ENCODE results near the gene GATA6. TPM values are rescaled to one million over a fixed set of nuclear protein-coding genes. Genes with fewer than 3 reads are reported as not detected.

Gene GATA6
- total and polyA plus RNA-seq, 2 of the 13 experiments (the other 11 are each of a cell fraction or from before 2014, with no cell fraction given) = 0.84 to 3.2 TPM

- TF ChIP-seq THAP9 (CRISPR knock-in tag; IDR thresholded peaks at IDR 0.05; ENCODE audit: borderline replicate concordance) = no peak
These were observed 16.5 kb downstream of the GATA6 start (continued) for GRCh38 chr18:22185771-22186386.

GRCh38 chr18:22186484-22186971 is 17.1 kb downstream of the GATA6 start:
- Histone ChIP-seq H4K20me1 (ENCODE audit: insufficient read depth, low read length) (no peaks in the 10 kb centered on the region), H3K27ac (ENCODE audit: extremely low read length, insufficient read depth, low read length) (no peak overlapping the region), H3K36me3 (replicated peaks in 1 of 2; ENCODE audit: control insufficient read depth in 1 of 2, insufficient read depth in 2 of 2, low read length in 2 of 2) (peaks cover 4 to 15% of the 10 kb centered on the region in 2 experiments; a peak in 2 of 5 replicates), H3K27me3 (ENCODE audit: control insufficient read depth in 1 of 2, insufficient read depth in 2 of 2, low read length in 2 of 2) (no peaks in the 10 kb centered on the region), H3K9me3 (ENCODE audit: low read length) (no peaks in the 10 kb centered on the region), H3K79me2 (ENCODE audit: insufficient read depth, low read length) (no peaks in the 10 kb centered on the region), H3K4me3 (replicated peaks in 1 of 3; ENCODE audit: insufficient read depth in 1 of 3, low read depth in 2 of 3, low read length in 3 of 3) (no peak overlapping the region), H3K4me1 (ENCODE audit: insufficient read depth, low read length) (no peaks in the 10 kb centered on the region), H2AFZ (ENCODE audit: low read length) (no peak overlapping the region), H3K9ac (ENCODE audit: insufficient read depth, low read depth, low read length) (no peak overlapping the region), H3K4me2 (ENCODE audit: low read depth, low read length) (no peak overlapping the region)
- no peak for TF ChIP-seq MAFK (conservative IDR thresholded peaks at IDR 0.05 in 1 of 2, IDR thresholded peaks at IDR 0.05 in 1 of 2; ENCODE audit: low read length in 2 of 2)
- no peak for TF ChIP-seq ZNF335 (CRISPR knock-in tag; IDR thresholded peaks at IDR 0.05)
- TF ChIP-seq ZNF382 (CRISPR knock-in tag; IDR thresholded peaks at IDR 0.05; ENCODE audit: borderline replicate concordance) = no peak
- no peak for TF ChIP-seq ZNF850 (CRISPR knock-in tag; conservative IDR thresholded peaks at IDR 0.05)
- TF ChIP-seq ZNF766 (CRISPR knock-in tag; IDR thresholded peaks at IDR 0.05; ENCODE audit: borderline replicate concordance) = no peak
- no peak for TF ChIP-seq ZNF44 (CRISPR knock-in tag; IDR thresholded peaks at IDR 0.05)
- TF ChIP-seq HMGXB4 (CRISPR knock-in tag; IDR thresholded peaks at IDR 0.05; ENCODE audit: borderline replicate concordance in 1 of 2, low read depth in 1 of 2) = no peak
- no peak for TF ChIP-seq TEAD3 (CRISPR knock-in tag; optimal IDR thresholded peaks at IDR 0.05; ENCODE audit: borderline replicate concordance)
- no peak for TF ChIP-seq ZBTB37 (CRISPR knock-in tag; IDR thresholded peaks at IDR 0.05)
- TF ChIP-seq FOXJ3 (CRISPR knock-in tag; IDR thresholded peaks at IDR 0.05; ENCODE audit: borderline replicate concordance) = no peak
- no peak for TF ChIP-seq NFKB2 (CRISPR knock-in tag; IDR thresholded peaks at IDR 0.05; ENCODE audit: borderline replicate concordance)
- TF ChIP-seq NPAS2 (CRISPR knock-in tag; IDR thresholded peaks at IDR 0.05; ENCODE audit: borderline replicate concordance) = no peak
- TF ChIP-seq ZNF501 (CRISPR knock-in tag; IDR thresholded peaks at IDR 0.05) = no peak
- no peak for TF ChIP-seq PLSCR1 (CRISPR knock-in tag; IDR thresholded peaks at IDR 0.05; ENCODE audit: borderline replicate concordance)
- intact Hi-C loops (cut with micrococcal nuclease; ENCODE audit: unreplicated experiment) = no loop called here
- DNase-seq (ENCODE audit: low spot score) = no peak
- ATAC-seq = no peak
- no TSS peak for BruUV-seq (replicated peaks)
- 90% methylated on average over 6 of the region's 6 CpGs for WGBS (ENCODE audit: low lambda C conversion rate)
- in situ Hi-C loops (cut with HindIII; ENCODE audit: extremely low pct_ligation_motif_present, low pct_unique_long_range_greater_than_20kb) = no loop called here
- no peak for FAIRE-seq
- POLR2A ChIA-PET = no interaction called here
- CTCF ChIA-PET (ENCODE audit: low intra/inter-chr PET ratio, low total read pairs) = no interaction called here
